Esophagus (tissue), 2 donors: ENCODE data around the gene NPFFR1. TPM values are rescaled to one million over a fixed set of nuclear protein-coding genes. Genes with fewer than 3 reads are reported as not detected.

Experiments used
- H3K27ac ChIP-seq, 2 donors: one replicate each; pipeline ENCODE4 v1.5.1; 2013; ENCODE audit warnings: low read depth in 2 of 2, mild to moderate bottlenecking in 2 of 2, inconsistent platforms in 1 of 2, low read length in 1 of 2, moderate library complexity in 1 of 2
- H3K27me3 ChIP-seq, 2 donors: one replicate each; pipeline ENCODE4 v1.6.1; 2013; ENCODE audit warnings: low read length in 2 of 2, control low read depth in 1 of 2, mild to moderate bottlenecking in 1 of 2; ENCODE audit not compliant: insufficient read depth in 2 of 2, control insufficient read depth in 1 of 2
- H3K36me3 ChIP-seq, 2 donors: one replicate each; pipeline ENCODE4 v1.6.1; 2013; ENCODE audit warnings: low read length in 1 of 2; ENCODE audit not compliant: control insufficient read depth in 2 of 2, insufficient read depth in 2 of 2
- H3K4me1 ChIP-seq, 2 donors: one replicate each; pipeline ENCODE4 v1.6.1; 2013; ENCODE audit warnings: low read length in 1 of 2; ENCODE audit not compliant: control insufficient read depth in 2 of 2, insufficient read depth in 2 of 2
- H3K4me3 ChIP-seq, 2 donors: one replicate each; pipeline ENCODE4 v1.5.1; 2013; ENCODE audit warnings: low read length in 2 of 2, mild to moderate bottlenecking in 2 of 2, low read depth in 1 of 2, moderate library complexity in 1 of 2
- H3K9me3 ChIP-seq, 2 donors: one replicate each; pipeline ENCODE4 v1.6.1; 2013; ENCODE audit warnings: mild to moderate bottlenecking in 2 of 2, low read depth in 1 of 2, low read length in 1 of 2, moderate library complexity in 1 of 2; ENCODE audit not compliant: control insufficient read depth in 2 of 2, insufficient read depth in 1 of 2
- WGBS, 2 donors: extraction: QIAGEN DNeasy Blood & Tissue Kit; methylation state at CpG; one replicate each; pipeline ENCODE4 v1.1.7; 2013; 5-methylcytosine and 5-hydroxymethylcytosine counted together
- polyA plus RNA-seq, 2 donors: library from polyadenylated mRNA; stranded (reverse); fragments of 200-250 nt; gene quantifications; one replicate each; pipeline ENCODE4 v1.2.3, GENCODE V29; 2013
- donor health status: healthy with polysubstance abuse.
- donor health status: Bipolar disorder and iron deficiency.

NPFFR1 gene
- polyA plus RNA-seq, 2 donors = 0.01 to 0.02 TPM

GRCh38 chr10:70293169-70293843, 9.5 kb upstream of the NPFFR1 start:
- WGBS, 2 donors = 68 to 75% methylated on average over 8 of the region's 8 CpGs
- H3K9me3 ChIP-seq = no peaks in the 10 kb centered on the region
- H3K4me1 ChIP-seq = peaks cover 0 to 4% of the 10 kb centered on the region in 2 donors
- H3K27ac ChIP-seq = no peak overlapping the region
- no peaks in the 10 kb centered on the region for H3K36me3 ChIP-seq
- H3K27me3 ChIP-seq = no peaks in the 10 kb centered on the region
- no peak overlapping the region for H3K4me3 ChIP-seq

DNA sequence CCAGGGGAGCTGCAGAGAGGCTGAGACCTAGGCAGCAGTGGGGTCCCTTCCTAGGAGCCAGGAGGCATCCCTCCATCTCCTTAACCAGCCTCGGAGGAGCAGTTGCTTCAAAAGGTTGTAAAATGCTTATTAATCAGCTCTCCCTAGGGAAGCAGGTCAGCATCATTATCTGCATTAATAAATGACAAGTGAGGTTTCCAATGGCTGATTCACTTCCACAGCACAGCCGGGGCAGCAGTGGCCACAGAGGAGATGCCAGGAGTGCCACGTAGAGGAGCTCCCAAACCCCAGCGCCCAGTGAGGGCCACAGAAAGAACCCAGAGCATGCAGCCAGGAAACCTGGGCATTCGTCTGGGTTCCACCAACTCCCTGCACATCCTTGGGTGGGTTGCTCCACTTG, 8.2 kb upstream of the NPFFR1 start:
- no peaks in the 10 kb centered on the region for H3K9me3 ChIP-seq

DNA sequence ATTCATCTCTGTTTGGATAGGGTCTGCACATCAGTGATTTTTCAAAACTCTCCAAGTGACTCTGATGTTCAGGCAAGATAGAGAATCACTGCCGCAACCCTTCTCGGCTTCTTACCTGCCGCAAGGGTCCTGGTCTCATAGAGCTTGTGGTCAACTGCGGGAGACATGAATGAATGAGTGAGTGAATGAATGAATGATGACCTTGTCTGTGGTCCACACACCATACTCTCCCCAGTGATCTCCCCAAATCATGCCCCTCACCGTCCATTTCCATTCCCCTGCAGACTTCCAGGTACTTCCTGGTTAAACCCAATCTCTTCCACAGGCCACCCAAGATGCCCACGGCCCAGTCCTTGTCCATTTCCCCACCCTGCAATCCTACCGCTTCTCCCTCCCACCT, 5.9 kb upstream of the NPFFR1 start:
- H3K4me1 ChIP-seq = no peaks in the 10 kb centered on the region
- H3K27ac ChIP-seq = no peak overlapping the region
- peaks cover 0 to 3% of the 10 kb centered on the region in 2 donors for H3K27me3 ChIP-seq
- H3K36me3 ChIP-seq = no peaks in the 10 kb centered on the region
- WGBS, 2 donors = 87 to 89% methylated on average over 7 of the region's 7 CpGs
- H3K9me3 ChIP-seq = no peaks in the 10 kb centered on the region
- H3K4me3 ChIP-seq = no peak overlapping the region

More for the DNA sequence above, 8.2 kb upstream of the NPFFR1 start:
- peaks cover 0 to 4% of the 10 kb centered on the region in 2 donors for H3K4me1 ChIP-seq
- H3K4me3 ChIP-seq = no peak overlapping the region
- 85 to 89% methylated on average over 5 of the region's 5 CpGs for WGBS, 2 donors
- H3K36me3 ChIP-seq = no peaks in the 10 kb centered on the region
- H3K27me3 ChIP-seq = no peaks in the 10 kb centered on the region
- H3K27ac ChIP-seq = no peak overlapping the region

- Histone ChIP-seq H3K36me3 (no peaks in the 10 kb centered on the region), H3K4me3 (no peak overlapping the region), H3K4me1 (peaks cover 0 to 5% of the 10 kb centered on the region in 2 donors), H3K27ac (no peak overlapping the region), H3K27me3 (peaks cover 0 to 8% of the 10 kb centered on the region in 2 donors), H3K9me3 (no peaks in the 10 kb centered on the region)
- 90 to 92% methylated on average over 6 of the region's 6 CpGs for WGBS, 2 donors
These were observed 2.8 kb upstream of the NPFFR1 start for GRCh38 chr10:70286616-70287015.

GRCh38 chr10:70285476-70285831, 1.6 kb upstream of the NPFFR1 start:
- H3K27ac ChIP-seq = no peak overlapping the region
- H3K4me3 ChIP-seq = no peak overlapping the region
- peaks cover 0 to 8% of the 10 kb centered on the region in 2 donors for H3K27me3 ChIP-seq
- peaks cover 0 to 5% of the 10 kb centered on the region in 2 donors for H3K4me1 ChIP-seq
- H3K9me3 ChIP-seq = no peaks in the 10 kb centered on the region
- 94 to 98% methylated on average over 2 of the region's 2 CpGs for WGBS, 2 donors
- H3K36me3 ChIP-seq = no peaks in the 10 kb centered on the region

DNA sequence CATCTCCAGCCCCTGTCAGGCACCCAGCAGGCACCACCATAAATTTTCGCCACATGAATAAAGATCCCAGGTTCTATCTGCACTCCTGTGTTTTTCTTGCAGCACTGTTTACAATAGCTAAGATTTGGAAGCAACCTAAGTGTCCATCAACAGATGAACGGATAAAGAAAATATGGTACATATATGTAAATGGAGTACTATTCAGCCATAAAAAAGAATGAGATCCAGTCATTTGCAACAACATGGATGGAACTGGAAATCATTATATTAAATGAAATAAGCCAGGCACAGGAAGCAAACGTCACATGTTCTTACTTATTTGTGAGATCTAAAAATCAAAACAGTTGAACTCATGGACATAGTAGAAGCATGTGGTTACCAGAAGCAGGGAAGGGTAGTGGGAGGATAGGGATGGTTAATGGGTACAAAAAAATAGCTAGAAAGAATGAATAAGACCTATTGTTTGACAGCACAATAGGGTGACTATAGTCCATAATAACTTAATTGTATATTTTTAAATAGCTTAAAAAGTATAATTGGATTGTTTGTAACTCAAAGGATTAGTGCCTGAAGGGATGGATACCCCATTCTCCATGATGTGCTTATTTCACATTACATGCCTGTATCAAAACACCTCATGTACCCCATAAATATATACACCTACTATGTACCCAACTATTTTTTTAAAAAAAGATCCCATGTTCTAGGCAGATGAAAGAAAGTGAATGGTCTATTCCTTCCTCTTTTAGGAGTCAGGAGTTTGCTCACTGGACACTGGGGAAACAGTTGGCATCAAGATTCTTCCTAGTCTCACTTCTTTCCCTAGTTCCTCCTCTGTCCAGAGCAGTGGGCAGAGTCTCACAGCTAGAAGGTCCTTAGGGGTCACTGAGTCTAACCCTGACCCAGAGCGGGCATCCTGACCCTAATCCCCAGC, 1.0 kb upstream of the NPFFR1 start:
- Histone ChIP-seq H3K4me3 (no peak overlapping the region), H3K27me3 (peaks cover 0 to 8% of the 10 kb centered on the region in 2 donors), H3K27ac (no peak overlapping the region), H3K4me1 (peaks cover 0 to 5% of the 10 kb centered on the region in 2 donors), H3K9me3 (no peaks in the 10 kb centered on the region), H3K36me3 (no peaks in the 10 kb centered on the region)
- WGBS, 2 donors = 67 to 69% methylated on average over 4 of the region's 4 CpGs

DNA sequence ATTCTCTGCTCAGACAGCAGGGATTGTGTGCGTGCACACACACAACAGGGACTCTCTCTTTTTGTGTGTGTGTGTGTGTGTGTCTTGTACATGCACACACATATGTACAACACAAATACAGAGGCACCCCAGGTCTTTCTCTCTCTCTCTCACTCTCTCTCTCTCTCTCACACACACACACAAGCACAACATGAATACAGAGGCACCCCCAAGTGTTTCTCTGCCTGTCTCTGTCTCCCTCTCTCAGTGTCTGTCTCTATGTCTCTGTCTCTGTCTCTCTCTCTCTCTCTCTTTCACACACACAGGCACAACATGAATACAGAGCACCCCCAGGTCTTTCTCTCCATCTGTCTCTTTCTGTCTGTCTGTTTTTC, 746 bp downstream of the NPFFR1 start:
- Histone ChIP-seq H3K4me3 (no peak overlapping the region), H3K27me3 (peaks cover 0 to 8% of the 10 kb centered on the region in 2 donors), H3K36me3 (no peaks in the 10 kb centered on the region), H3K27ac (no peak overlapping the region), H3K4me1 (peaks cover 0 to 5% of the 10 kb centered on the region in 2 donors), H3K9me3 (no peaks in the 10 kb centered on the region)
- 83 to 89% methylated on average over 1 of the region's 1 CpG for WGBS, 2 donors

DNA sequence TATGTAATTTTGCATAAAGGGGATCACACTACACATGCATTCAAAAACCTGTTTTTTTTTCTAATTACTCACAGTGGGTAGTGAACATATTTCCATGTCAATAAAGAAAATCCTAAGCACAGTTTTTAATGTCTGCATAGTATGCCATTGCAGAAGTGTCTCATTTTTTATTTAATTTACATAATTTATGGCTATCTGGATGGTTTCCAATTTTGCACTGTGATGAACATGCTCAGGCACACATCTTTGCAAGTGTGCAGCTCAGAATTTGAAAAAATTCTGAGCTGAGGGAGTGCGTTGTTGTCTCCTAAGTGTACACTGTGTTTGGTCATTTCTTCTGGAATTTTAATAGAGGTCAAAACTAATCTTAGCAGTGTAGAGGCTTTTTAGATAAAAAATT, 2.2 kb downstream of the NPFFR1 start:
- peaks cover 0 to 8% of the 10 kb centered on the region in 2 donors for H3K27me3 ChIP-seq
- no peaks in the 10 kb centered on the region for H3K36me3 ChIP-seq
- H3K4me3 ChIP-seq = no peak overlapping the region
- peaks cover 0 to 5% of the 10 kb centered on the region in 2 donors for H3K4me1 ChIP-seq
- no peak overlapping the region for H3K27ac ChIP-seq
- 74% methylated on average over 1 of the region's 1 CpG for WGBS, 2 donors
- H3K9me3 ChIP-seq = no peaks in the 10 kb centered on the region

DNA sequence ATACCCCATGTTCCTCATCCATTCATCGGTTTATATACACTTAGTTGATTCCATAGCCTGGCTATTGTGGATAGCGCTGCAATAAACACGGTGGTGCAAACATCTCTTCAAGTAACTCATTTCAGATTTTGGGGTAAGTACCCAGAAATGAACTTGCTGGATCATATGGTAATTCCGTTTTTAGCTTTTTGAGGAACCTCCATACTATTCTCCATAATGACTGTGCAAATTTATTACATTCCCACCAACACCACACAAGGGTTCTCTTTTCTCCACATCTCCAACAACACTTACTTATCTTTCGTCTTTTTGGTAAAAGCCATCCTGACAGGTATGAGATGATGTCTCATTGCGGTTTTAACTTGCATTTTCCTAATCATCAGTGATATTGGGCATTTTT, 3.7 kb downstream of the NPFFR1 start:
- Histone ChIP-seq H3K27me3 (peaks cover 0 to 6% of the 10 kb centered on the region in 2 donors), H3K27ac (no peak overlapping the region), H3K4me1 (peaks cover 0 to 5% of the 10 kb centered on the region in 2 donors), H3K4me3 (no peak overlapping the region), H3K36me3 (no peaks in the 10 kb centered on the region), H3K9me3 (peaks cover 0 to 2% of the 10 kb centered on the region in 2 donors)
- 80 to 82% methylated on average over 6 of the region's 6 CpGs for WGBS, 2 donors
